ENCODE measurements around the gene ALG3.

ALG3 gene

DNA sequence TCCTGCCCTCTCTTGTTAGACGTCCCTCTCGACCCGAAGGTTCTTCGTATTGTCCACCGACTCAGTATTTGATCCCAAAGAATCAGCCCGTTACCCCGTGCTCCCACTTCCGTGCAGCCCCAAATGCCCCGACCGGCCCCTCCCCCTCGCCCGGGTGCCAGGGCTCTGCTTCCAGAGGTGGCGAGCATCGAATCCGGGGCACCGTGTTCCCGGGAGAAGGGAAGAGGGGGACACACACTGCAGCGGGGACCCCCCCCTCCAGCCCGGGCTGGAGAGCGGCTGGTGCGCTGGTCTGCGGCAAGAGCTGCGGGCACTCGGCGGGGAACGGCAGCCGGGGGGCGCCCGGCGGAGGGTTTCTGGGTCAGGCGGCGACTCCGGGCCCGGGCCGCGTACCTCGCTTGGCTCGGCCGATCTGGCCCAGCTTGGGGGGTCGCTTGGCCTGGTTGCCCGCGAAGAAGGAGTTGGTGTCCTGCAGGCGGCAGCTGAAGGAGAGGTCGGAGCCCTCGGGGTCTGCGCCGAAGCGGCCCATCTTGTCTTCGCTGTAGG lies 12.0 kb upstream of the ALG3 start:
- Histone ChIP-seq H3K4me1 (ENCODE audit: control insufficient read depth, insufficient read depth, low read length) (peaks cover 4% of the 10 kb centered on the region), H3K4me3 (ENCODE audit: insufficient read depth, low read depth, low read length) (peak overlapping the region; percentile 52), H3K27me3 (ENCODE audit: control insufficient read depth, insufficient read depth, low read length, poor library complexity, severe bottlenecking) (peaks cover 61% of the 10 kb centered on the region), H3K36me3 (ENCODE audit: control insufficient read depth, insufficient read depth, low read length) (no peaks in the 10 kb centered on the region), H3K9me3 (ENCODE audit: control insufficient read depth, low read length) (no peaks in the 10 kb centered on the region), H3K27ac (ENCODE audit: insufficient read depth, low read depth, low read length, poor library complexity, severe bottlenecking) (no peak overlapping the region)
- WGBS, 2 experiments, result 1% methylated on average over 49 of the region's 49 CpGs

DNA sequence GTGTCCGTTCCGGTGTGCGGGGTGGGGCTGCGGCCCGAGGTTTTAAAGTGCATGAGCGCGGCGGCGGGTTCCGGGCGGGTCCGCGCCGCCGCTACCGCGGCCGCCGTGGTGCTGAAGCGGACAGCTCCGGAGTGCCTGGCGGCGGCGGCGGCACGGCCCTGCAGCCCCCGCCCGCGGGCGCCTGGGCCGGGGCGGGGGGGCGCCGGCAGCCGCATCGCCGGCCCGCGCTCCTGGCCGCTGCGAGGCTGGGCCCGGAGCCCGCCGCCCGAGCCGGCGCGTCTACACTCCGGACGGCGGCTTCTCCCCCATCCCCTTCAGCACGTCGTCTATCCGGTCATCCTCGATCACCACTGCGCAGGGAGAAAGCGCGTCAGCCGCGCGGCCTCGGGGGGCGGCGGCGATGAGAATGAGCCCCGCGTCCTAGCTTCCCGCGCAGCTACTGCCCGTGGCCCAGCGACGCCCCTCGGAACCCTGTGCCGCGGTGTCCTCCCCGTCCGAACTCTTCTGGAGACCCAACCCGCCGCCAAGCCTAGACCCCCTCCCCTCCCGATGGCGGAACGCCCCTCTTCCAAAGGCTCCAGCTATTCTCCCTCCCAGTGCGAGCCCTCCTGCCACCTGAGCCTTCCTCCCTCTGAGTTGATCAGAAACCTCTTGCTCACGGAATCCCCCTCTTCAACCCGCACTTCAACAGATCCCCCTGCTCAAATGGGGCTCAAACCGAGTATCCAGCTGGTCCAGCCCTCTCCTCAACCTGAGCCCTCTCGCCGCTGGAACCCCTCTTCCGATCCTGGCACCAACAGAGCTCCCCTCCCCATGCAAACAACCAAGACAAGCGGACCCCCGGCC lies 11.3 kb upstream of the ALG3 start:
- H3K27me3 ChIP-seq (ENCODE audit: control insufficient read depth, insufficient read depth, low read length, poor library complexity, severe bottlenecking), result peaks cover 61% of the 10 kb centered on the region
- no peak overlapping the region for H3K27ac ChIP-seq (ENCODE audit: insufficient read depth, low read depth, low read length, poor library complexity, severe bottlenecking)
- no peaks in the 10 kb centered on the region for H3K9me3 ChIP-seq (ENCODE audit: control insufficient read depth, low read length)
- H3K4me3 ChIP-seq (ENCODE audit: insufficient read depth, low read depth, low read length), result peak overlapping the region; percentile 52
- H3K4me1 ChIP-seq (ENCODE audit: control insufficient read depth, insufficient read depth, low read length), result peaks cover 4% of the 10 kb centered on the region
- WGBS, 2 experiments, result 0 to 1% methylated on average over 91 of the region's 91 CpGs
- no peaks in the 10 kb centered on the region for H3K36me3 ChIP-seq (ENCODE audit: control insufficient read depth, insufficient read depth, low read length)

DNA sequence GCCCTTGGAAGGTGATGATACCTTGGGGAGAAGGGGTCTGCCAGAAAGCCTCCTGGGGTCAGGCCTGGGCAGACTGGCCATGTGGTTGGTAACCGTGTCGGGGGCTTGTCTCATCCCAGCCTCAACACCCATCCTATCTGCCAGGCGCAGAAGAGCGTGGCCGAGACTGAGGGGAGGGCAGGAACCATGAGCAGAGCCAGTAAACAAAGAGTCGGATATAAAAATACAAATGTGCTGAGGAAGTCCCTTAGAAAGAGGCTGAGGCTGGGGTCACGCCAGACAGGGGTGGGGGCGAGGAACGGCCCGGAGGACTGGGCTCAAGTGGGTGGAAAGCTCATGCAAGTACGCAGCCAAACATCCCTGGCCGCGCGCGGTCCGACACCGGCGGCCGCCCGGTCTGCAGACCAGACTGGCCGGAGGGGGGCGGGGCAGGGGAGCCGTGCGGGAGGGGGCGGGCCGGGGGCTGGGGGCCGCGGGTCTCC lies 10.7 kb upstream of the ALG3 start:
- Histone ChIP-seq H3K27ac (ENCODE audit: insufficient read depth, low read depth, low read length, poor library complexity, severe bottlenecking) (no peak overlapping the region), H3K27me3 (ENCODE audit: control insufficient read depth, insufficient read depth, low read length, poor library complexity, severe bottlenecking) (peaks cover 61% of the 10 kb centered on the region), H3K36me3 (ENCODE audit: control insufficient read depth, insufficient read depth, low read length) (no peaks in the 10 kb centered on the region), H3K9me3 (ENCODE audit: control insufficient read depth, low read length) (no peaks in the 10 kb centered on the region), H3K4me1 (ENCODE audit: control insufficient read depth, insufficient read depth, low read length) (peaks cover 4% of the 10 kb centered on the region), H3K4me3 (ENCODE audit: insufficient read depth, low read depth, low read length) (no peak overlapping the region)
- 17 to 18% methylated on average over 28 of the region's 28 CpGs for WGBS, 2 experiments

DNA sequence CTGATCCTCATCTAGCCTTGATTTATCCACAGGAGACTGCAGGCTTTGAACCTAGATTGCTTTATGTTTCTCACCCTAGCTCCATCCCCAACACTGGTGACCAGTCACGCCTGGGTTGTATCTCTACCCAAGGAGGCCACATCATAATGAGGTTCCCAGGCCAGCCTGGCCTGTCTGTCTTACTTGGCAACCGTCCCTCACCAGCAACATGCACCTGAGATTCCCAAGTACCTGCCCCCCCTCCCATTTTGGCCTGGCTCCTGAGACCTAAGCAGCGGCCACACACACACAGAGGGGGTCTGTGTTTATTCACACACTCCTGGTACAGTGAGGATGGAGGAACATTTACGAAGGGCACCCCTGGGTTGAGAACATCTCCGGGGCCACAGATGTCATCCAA lies 10.2 kb upstream of the ALG3 start:
- Histone ChIP-seq H3K4me3 (ENCODE audit: insufficient read depth, low read depth, low read length) (no peak overlapping the region), H3K4me1 (ENCODE audit: control insufficient read depth, insufficient read depth, low read length) (peaks cover 4% of the 10 kb centered on the region), H3K27ac (ENCODE audit: insufficient read depth, low read depth, low read length, poor library complexity, severe bottlenecking) (no peak overlapping the region), H3K27me3 (ENCODE audit: control insufficient read depth, insufficient read depth, low read length, poor library complexity, severe bottlenecking) (peaks cover 61% of the 10 kb centered on the region), H3K9me3 (ENCODE audit: control insufficient read depth, low read length) (no peaks in the 10 kb centered on the region), H3K36me3 (ENCODE audit: control insufficient read depth, insufficient read depth, low read length) (no peaks in the 10 kb centered on the region)
- 88 to 90% methylated on average over 5 of the region's 5 CpGs for WGBS, 2 experiments

DNA sequence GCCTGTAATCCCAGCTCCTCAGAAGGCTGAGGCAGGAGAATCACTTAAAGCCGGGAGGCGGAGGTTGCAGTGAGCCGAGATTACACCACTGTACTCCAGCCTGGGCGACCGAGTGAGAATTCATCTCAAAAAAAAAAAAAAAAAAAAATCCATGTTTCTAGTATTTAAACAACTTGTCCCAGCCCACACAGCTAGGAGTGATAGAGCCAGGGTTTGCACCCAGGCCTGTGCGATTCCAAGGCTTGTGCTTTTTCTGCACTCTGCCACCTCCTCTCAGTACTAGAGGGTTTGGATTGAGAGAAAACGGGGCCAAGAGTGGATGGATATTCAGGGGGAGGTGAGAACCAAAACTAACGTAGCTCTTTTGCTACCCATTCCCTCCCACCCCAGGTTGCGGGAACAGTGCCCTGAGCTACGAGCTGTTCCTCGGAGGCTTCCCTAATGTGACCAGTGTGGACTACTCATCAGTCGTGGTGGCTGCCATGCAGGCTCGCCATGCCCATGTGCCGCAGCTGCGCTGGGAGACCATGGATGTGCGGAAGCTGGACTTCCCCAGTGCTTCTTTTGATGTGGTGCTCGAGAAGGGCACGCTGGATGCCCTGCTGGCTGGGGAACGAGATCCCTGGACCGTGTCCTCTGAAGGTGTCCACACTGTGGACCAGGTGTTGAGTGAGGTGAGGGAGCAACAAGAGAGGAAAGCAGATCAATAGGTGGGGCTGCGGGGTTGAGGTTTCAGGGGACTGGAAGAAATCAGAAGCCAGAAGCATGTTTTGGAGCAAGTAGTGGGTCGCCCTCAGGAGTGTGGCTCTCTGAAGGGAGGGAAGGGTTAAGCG lies 8.5 kb upstream of the ALG3 start:
- Histone ChIP-seq H3K36me3 (ENCODE audit: control insufficient read depth, insufficient read depth, low read length) (no peaks in the 10 kb centered on the region), H3K27ac (ENCODE audit: insufficient read depth, low read depth, low read length, poor library complexity, severe bottlenecking) (no peak overlapping the region), H3K4me1 (ENCODE audit: control insufficient read depth, insufficient read depth, low read length) (peaks cover 4% of the 10 kb centered on the region), H3K27me3 (ENCODE audit: control insufficient read depth, insufficient read depth, low read length, poor library complexity, severe bottlenecking) (peaks cover 46% of the 10 kb centered on the region), H3K9me3 (ENCODE audit: control insufficient read depth, low read length) (no peaks in the 10 kb centered on the region), H3K4me3 (ENCODE audit: insufficient read depth, low read depth, low read length) (no peak overlapping the region)
- WGBS, 2 experiments, result 93 to 94% methylated on average over 23 of the region's 23 CpGs

DNA sequence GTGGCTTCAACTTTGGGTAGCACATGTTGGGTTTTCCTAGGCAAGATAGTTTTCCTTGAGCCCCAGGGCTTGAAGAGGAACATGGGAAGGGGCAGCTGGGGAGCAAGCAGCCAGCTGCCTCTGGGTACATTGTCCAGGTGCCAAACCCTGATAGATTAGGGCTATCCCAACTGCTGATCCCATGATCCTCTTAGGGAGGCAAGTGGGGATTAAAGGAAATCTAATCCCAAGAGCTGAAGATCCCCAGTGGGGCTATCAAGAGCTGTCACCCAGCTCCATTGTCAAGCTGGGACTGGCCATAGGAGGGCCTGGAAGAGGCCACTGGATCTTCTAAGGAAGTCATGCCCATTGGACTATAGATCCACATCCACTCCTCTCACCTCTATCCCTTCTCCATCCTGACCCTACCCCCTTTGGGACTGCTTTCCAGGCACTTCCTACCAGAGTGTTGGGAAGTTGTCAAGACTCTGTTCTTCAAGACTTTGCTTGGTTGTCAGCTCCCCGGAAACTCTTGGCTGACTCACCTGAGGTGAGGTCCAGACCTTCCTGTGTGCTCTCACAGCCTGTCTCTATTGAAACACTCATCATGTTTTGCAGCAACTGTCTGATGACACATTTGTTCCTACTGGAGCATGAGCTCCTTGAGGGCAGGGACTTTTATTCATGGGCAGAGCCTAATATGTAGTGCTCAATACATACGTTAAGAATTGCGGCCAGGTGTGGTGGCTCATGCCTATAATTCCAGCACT lies 6.7 kb upstream of the ALG3 start:
- WGBS, 2 experiments, result 96 to 97% methylated on average over 3 of the region's 3 CpGs
- Histone ChIP-seq H3K4me3 (ENCODE audit: insufficient read depth, low read depth, low read length) (no peak overlapping the region), H3K27me3 (ENCODE audit: control insufficient read depth, insufficient read depth, low read length, poor library complexity, severe bottlenecking) (peaks cover 28% of the 10 kb centered on the region), H3K4me1 (ENCODE audit: control insufficient read depth, insufficient read depth, low read length) (peaks cover under 1% of the 10 kb centered on the region), H3K27ac (ENCODE audit: insufficient read depth, low read depth, low read length, poor library complexity, severe bottlenecking) (no peak overlapping the region), H3K9me3 (ENCODE audit: control insufficient read depth, low read length) (no peaks in the 10 kb centered on the region), H3K36me3 (ENCODE audit: control insufficient read depth, insufficient read depth, low read length) (no peaks in the 10 kb centered on the region)

DNA sequence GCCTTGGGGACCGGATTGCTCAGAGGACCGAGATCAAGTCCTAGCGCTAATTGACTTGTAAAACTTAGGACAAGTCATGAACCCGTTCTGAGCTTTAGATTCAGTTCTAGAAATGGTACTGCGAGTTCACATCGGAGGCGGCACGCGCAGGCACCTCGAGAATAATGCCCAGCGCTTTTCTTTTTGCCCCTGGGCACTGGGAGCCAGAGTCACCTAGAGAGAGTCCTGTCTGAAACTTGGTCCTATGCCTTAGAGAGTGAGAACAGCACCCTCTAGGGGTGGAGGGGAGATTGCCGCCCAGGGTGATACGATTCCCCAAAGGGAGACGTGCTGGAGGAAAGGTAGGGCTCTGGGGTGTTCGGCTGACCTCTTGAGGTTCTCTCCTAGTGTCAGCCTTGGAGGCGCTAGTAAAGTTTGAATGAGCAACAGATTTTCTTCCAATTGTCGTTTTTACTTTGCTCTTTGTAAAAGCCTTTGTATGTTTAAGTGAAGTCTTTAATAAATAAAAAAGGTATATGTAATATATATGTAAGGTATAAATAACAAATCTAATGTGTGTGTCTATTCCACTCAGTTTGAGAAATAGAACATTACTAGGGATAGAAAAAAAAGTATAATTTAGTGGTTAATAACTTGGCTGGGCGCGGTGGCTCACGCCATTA lies 1.5 kb upstream of the ALG3 start:
- H3K27me3 ChIP-seq (ENCODE audit: control insufficient read depth, insufficient read depth, low read length, poor library complexity, severe bottlenecking), result no peaks in the 10 kb centered on the region
- H3K9me3 ChIP-seq (ENCODE audit: control insufficient read depth, low read length), result no peaks in the 10 kb centered on the region
- peaks cover 2% of the 10 kb centered on the region for H3K36me3 ChIP-seq (ENCODE audit: control insufficient read depth, insufficient read depth, low read length)
- 16 to 18% methylated on average over 19 to 20 of the region's 20 CpGs for WGBS, 2 experiments
- no peak overlapping the region for H3K27ac ChIP-seq (ENCODE audit: insufficient read depth, low read depth, low read length, poor library complexity, severe bottlenecking)
- peak overlapping the region; percentile 95 for H3K4me3 ChIP-seq (ENCODE audit: insufficient read depth, low read depth, low read length)
- no peaks in the 10 kb centered on the region for H3K4me1 ChIP-seq (ENCODE audit: control insufficient read depth, insufficient read depth, low read length)

DNA sequence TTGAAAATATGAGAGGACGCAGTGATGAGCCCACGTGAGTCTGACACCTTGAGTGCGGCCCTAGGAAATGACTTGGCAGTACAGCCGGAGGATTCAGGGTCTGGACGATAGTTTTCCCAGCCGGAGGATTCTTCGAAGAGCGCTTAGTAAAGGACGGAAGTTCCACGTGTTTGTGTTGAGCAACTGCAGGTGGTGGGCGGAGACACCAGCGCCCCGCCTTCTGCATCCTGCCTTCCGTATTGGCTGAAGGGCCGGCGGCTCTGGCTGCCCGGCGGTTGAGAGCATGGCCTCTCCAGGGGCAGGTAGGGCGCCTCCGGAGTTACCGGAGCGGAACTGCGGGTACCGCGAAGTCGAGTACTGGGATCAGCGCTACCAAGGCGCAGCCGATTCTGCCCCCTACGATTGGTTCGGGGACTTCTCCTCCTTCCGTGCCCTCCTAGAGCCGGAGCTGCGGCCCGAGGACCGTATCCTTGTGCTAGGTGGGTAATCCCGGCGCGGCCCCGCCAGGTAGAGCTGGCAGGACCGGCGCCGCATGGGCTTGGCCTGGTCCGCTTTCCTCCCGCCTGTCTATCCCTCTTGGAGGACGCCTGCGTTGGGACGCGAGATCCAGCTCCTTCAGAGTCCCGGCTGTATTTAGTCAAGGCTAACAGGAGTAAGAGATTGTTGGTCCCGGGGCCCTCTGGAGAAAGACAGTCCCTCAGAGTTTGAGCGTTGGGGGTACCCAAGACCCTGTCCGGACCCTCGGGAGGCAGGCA lies 827 bp upstream of the ALG3 start, which contains the start of gene EEF1AKMT4:
Gene EEF1AKMT4 (plus strand): TSS at position 261 of the 755 bp plus-strand sequence. CDS start 23 bp downstream, at position 284.
- Histone ChIP-seq H3K36me3 (ENCODE audit: control insufficient read depth, insufficient read depth, low read length) (peaks cover 9% of the 10 kb centered on the region), H3K27me3 (ENCODE audit: control insufficient read depth, insufficient read depth, low read length, poor library complexity, severe bottlenecking) (no peaks in the 10 kb centered on the region), H3K9me3 (ENCODE audit: control insufficient read depth, low read length) (no peaks in the 10 kb centered on the region), H3K27ac (ENCODE audit: insufficient read depth, low read depth, low read length, poor library complexity, severe bottlenecking) (peak within 1 kb of the TSS; percentile 88), H3K4me1 (ENCODE audit: control insufficient read depth, insufficient read depth, low read length) (no peaks in the 10 kb centered on the region), H3K4me3 (ENCODE audit: insufficient read depth, low read depth, low read length) (peak within 1 kb of the TSS; percentile 95)
- whole genome bisulfite sequencing, 2 experiments, result 0% methylated on average over 54 of the region's 54 CpGs

DNA sequence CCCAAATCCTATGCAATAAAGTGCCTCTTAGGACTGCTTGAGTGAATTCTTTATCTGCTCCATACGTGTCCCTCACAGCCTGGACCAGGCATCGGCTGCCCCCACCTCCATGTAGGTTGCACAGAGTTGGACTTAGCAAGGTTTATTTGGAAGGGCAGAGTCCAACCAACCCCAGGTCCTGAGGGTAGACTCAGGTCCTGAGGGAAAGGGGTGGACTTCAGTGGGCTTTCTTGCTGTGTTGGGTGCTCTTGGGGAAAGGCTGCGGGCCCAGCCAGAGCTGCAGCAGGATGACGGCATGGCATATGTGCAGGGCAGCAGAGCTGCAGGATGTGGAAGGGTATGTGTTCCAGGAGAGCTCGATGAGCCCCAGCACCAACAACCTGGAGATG lies 6.5 kb downstream of the ALG3 start:
- no peak overlapping the region for H3K27ac ChIP-seq (ENCODE audit: insufficient read depth, low read depth, low read length, poor library complexity, severe bottlenecking)
- H3K27me3 ChIP-seq (ENCODE audit: control insufficient read depth, insufficient read depth, low read length, poor library complexity, severe bottlenecking), result no peaks in the 10 kb centered on the region
- 96 to 97% methylated on average over 5 of the region's 5 CpGs for WGBS, 2 experiments
- no peaks in the 10 kb centered on the region for H3K4me1 ChIP-seq (ENCODE audit: control insufficient read depth, insufficient read depth, low read length)
- H3K36me3 ChIP-seq (ENCODE audit: control insufficient read depth, insufficient read depth, low read length), result peaks cover 24% of the 10 kb centered on the region
- no peak overlapping the region for H3K4me3 ChIP-seq (ENCODE audit: insufficient read depth, low read depth, low read length)
- no peaks in the 10 kb centered on the region for H3K9me3 ChIP-seq (ENCODE audit: control insufficient read depth, low read length)

Data from ectodermal cell (in vitro differentiated cells).